ENCODE data around the gene UVRAG. TPM values are rescaled to one million over a fixed set of nuclear protein-coding genes. Genes with fewer than 3 reads are reported as not detected.

Gene UVRAG
- total RNA-seq (ENCODE audit: low replicate concordance) = 30.6 and 34.0 TPM in 2 replicates

DNA sequence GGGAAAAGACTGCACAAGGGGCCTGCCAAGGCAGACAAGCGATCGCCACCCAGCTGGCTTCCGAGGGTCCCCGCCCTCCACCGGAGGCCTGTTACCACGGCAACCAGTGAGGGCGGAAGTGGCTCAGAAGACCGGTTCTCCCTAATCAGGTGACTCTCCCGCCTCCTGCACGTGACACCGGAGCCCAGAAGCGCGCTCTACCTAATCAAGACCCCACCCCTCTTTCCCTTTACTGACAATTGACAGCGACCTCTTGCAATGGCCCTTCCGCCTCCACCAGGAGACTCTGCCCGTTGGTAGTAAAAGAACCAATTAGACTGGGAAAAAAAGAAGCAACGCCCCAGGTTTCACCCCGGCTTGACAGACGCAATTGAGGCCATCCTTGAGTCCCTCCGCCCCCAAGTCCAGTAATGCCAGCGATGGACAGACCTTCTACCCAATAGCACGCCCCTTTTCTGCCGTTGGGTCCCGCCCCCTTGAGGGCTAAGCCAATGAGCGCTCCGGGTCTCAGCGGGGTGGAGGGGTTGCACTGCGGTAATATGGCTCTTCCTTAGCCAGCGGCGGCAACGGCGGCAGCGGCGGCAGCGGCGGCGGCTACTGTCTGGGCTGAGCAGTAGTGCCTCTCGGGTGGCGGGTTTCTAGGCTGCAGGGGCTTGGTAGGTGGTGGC, at the start of gene UVRAG:
TSS of gene UVRAG (plus strand) at position 534 of the 668 bp plus-strand sequence. CDS start 198 bp downstream, outside the sequence.
- H3K27ac Mint-ChIP-seq = peak within 1 kb of the TSS; percentile 76
- Histone ChIP-seq H3K4me2 (peak within 1 kb of the TSS; percentile 94), H3K27me3 (no peaks in the 10 kb centered on the region), H4K20me1 (ENCODE audit: low read depth) (peaks cover 6% of the 10 kb centered on the region), H3K4me3 (peak within 1 kb of the TSS; percentile 77), H2AFZ (replicated peaks) (peak within 1 kb of the TSS; percentile 90), H3K27ac (no peak within 1 kb of the TSS), H3K9me3 (ENCODE audit: low read depth) (no peaks in the 10 kb centered on the region), H3K9ac (peak within 1 kb of the TSS; percentile 64), H3K36me3 (no peaks in the 10 kb centered on the region), H3F3A (ENCODE audit: low read depth) (peaks cover 7% of the 10 kb centered on the region), H3K4me1 (peaks cover 17% of the 10 kb centered on the region), H3K79me2 (ENCODE audit: low read depth) (peaks cover 41% of the 10 kb centered on the region)
- peak; percentile 99 for DNase-seq (ENCODE audit: low spot score)
- H3K36me3 Mint-ChIP-seq = peaks cover 2% of the 10 kb centered on the region
- no peaks in the 10 kb centered on the region for H3K9me3 Mint-ChIP-seq
- peaks cover 17% of the 10 kb centered on the region for H3K4me1 Mint-ChIP-seq
- TF ChIP-seq EZH2phosphoT487 (IDR thresholded peaks at IDR 0.05) (no peak), EZH2 (IDR thresholded peaks at IDR 0.05) (no peak)
- TF ChIP-seq, protein P1, sequence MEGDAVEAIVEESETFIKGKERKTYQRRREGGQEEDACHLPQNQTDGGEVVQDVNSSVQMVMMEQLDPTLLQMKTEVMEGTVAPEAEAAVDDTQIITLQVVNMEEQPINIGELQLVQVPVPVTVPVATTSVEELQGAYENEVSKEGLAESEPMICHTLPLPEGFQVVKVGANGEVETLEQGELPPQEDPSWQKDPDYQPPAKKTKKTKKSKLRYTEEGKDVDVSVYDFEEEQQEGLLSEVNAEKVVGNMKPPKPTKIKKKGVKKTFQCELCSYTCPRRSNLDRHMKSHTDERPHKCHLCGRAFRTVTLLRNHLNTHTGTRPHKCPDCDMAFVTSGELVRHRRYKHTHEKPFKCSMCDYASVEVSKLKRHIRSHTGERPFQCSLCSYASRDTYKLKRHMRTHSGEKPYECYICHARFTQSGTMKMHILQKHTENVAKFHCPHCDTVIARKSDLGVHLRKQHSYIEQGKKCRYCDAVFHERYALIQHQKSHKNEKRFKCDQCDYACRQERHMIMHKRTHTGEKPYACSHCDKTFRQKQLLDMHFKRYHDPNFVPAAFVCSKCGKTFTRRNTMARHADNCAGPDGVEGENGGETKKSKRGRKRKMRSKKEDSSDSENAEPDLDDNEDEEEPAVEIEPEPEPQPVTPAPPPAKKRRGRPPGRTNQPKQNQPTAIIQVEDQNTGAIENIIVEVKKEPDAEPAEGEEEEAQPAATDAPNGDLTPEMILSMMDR (IDR thresholded peaks at IDR 0.05) = no peak
- H3K27me3 Mint-ChIP-seq (ENCODE audit: insufficient read depth, low read depth) = no peaks in the 10 kb centered on the region
- peak within 1 kb of the TSS; percentile 97 for H3K4me3 Mint-ChIP-seq

DNA sequence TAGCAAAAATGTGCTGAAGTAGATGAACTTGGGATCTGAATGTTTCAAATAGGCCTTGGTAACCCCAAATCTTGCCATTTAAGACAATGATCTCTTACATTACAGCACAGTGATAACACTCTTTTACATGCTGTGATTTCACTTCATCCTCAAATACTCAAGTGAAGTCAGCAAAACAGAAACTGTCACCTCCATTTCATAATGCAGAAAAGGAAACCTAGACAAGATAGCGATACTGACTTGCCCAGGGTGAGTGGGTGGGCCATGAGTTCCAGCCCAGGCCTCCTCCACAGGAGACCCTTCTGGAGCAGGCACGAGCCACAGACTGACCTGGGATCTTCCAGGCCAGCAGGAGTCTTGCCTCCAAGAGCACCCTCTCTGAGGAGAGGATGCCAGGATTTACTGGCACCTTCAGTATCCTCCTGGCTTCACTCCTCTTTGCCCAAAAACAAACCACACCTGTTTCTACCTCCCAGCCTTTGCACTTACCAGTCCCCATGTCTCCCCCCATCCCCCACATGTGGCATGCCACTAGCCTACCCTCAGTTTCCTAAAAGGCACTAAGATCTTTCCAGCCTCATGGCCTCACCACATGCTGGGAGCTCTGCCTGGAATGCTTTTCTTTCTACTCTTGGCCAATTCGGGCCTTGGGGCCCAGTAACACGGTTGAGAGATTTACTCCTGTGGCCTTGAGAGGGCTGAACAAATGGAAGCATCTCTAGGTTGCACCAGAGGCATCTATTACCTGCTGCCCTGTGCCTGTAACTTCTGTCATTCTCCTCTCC, 48.4 kb upstream of the UVRAG start:
- Histone ChIP-seq H3K4me1 (peaks cover 8% of the 10 kb centered on the region), H3K4me3 (no peak overlapping the region), H3K27ac (no peak overlapping the region), H3K9ac (no peak overlapping the region), H3K79me2 (ENCODE audit: low read depth) (no peaks in the 10 kb centered on the region), H3K36me3 (no peaks in the 10 kb centered on the region), H3K27me3 (peaks cover 44% of the 10 kb centered on the region), H3K9me3 (ENCODE audit: low read depth) (no peaks in the 10 kb centered on the region), H3F3A (ENCODE audit: low read depth) (peaks cover 16% of the 10 kb centered on the region), H3K4me2 (peak overlapping the region; percentile 39), H4K20me1 (ENCODE audit: low read depth) (no peaks in the 10 kb centered on the region), H2AFZ (replicated peaks) (no peak overlapping the region)
- peak overlapping the region; percentile 4 for H3K4me3 Mint-ChIP-seq
- DNase-seq (ENCODE audit: low spot score) = peak; percentile 16
- peaks cover 34% of the 10 kb centered on the region for H3K4me1 Mint-ChIP-seq
- peaks cover 3% of the 10 kb centered on the region for H3K36me3 Mint-ChIP-seq
- TF ChIP-seq EZH2 (IDR thresholded peaks at IDR 0.05) (no peak), EZH2phosphoT487 (IDR thresholded peaks at IDR 0.05) (no peak)
- TF ChIP-seq, protein P1 (IDR thresholded peaks at IDR 0.05) = no peak
- H3K27me3 Mint-ChIP-seq (ENCODE audit: insufficient read depth, low read depth) = peaks cover 35% of the 10 kb centered on the region
- peak overlapping the region; percentile 76 for H3K27ac Mint-ChIP-seq
- peaks cover 6% of the 10 kb centered on the region for H3K9me3 Mint-ChIP-seq

DNA sequence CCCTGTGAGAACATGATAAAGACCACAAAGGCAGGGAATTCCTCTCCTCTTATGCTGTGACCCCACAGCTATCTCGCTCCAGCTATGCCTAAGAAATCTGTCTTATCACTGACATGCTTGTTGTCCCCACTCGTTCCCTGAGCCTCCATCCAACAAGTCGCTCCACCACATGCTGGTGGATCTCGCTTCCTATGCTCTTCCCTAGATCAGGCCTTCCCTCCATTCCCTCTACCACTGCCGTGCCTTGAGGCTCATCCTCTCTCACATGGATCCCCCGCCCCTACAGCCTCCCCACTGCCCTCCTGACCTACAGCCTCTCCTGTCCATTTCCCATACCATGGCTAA, 47.8 kb upstream of the UVRAG start:
- Mint-ChIP-seq H3K36me3 (peaks cover 3% of the 10 kb centered on the region), H3K4me1 (peaks cover 32% of the 10 kb centered on the region), H3K27ac (peak overlapping the region; percentile 76), H3K9me3 (peaks cover 6% of the 10 kb centered on the region), H3K4me3 (no peak overlapping the region), H3K27me3 (ENCODE audit: insufficient read depth, low read depth) (peaks cover 31% of the 10 kb centered on the region)
- Histone ChIP-seq H3K4me1 (peaks cover 8% of the 10 kb centered on the region), H3K4me2 (peak overlapping the region; percentile 39), H2AFZ (replicated peaks) (no peak overlapping the region), H3K9me3 (ENCODE audit: low read depth) (no peaks in the 10 kb centered on the region), H3K4me3 (no peak overlapping the region), H3K79me2 (ENCODE audit: low read depth) (no peaks in the 10 kb centered on the region), H3K27me3 (peaks cover 44% of the 10 kb centered on the region), H4K20me1 (ENCODE audit: low read depth) (no peaks in the 10 kb centered on the region), H3F3A (ENCODE audit: low read depth) (peaks cover 16% of the 10 kb centered on the region), H3K27ac (no peak overlapping the region), H3K9ac (no peak overlapping the region), H3K36me3 (no peaks in the 10 kb centered on the region)
- no peak for DNase-seq (ENCODE audit: low spot score)
- TF ChIP-seq EZH2phosphoT487 (IDR thresholded peaks at IDR 0.05) = no peak
- no peak for TF ChIP-seq EZH2 (IDR thresholded peaks at IDR 0.05)
- TF ChIP-seq, protein P1 (IDR thresholded peaks at IDR 0.05) = no peak

Measured in neural progenitor cell (in vitro differentiated cells).